Measurements from ENCODE around the gene ANKRD16. TPM values are rescaled to one million over a fixed set of nuclear protein-coding genes. Genes with fewer than 3 reads are reported as not detected.
"Not testable (repeated sequence)": the region's sequence is repeated elsewhere in the genome, so short reads cannot be mapped to it uniquely, and the experiment has no call there.

The ANKRD16 gene
- total RNA-seq, 2 experiments from 2014 or later, result 7.5 to 7.8 TPM

- H3K4me1 Mint-ChIP-seq (ENCODE audit: low read depth), result no peaks in the 10 kb centered on the region
- TF ChIP-seq CTCF (IDR thresholded peaks at IDR 0.05), result no peak
- H3K36me3 Mint-ChIP-seq (ENCODE audit: low read depth), result peaks cover 54% of the 10 kb centered on the region
- intact Hi-C loops (cut with micrococcal nuclease), result no loop called here
- POLR2A ChIA-PET, result no interaction called here
- H3K27ac Mint-ChIP-seq, result no peak overlapping the region
- DNase-seq (no peak), ATAC-seq (no peak)
- no peaks in the 10 kb centered on the region for H3K27me3 Mint-ChIP-seq
- no peak overlapping the region for H3K4me3 Mint-ChIP-seq
- H3K9me3 Mint-ChIP-seq, result no peaks in the 10 kb centered on the region
- CTCF ChIA-PET, result no interaction called here
These were observed 25.8 kb upstream of the ANKRD16 start for GRCh38 chr10:5915451-5915850.

- no peak overlapping the region for H3K27ac Mint-ChIP-seq
- H3K36me3 Mint-ChIP-seq (ENCODE audit: low read depth), result peaks cover 55% of the 10 kb centered on the region
- H3K9me3 Mint-ChIP-seq, result no peaks in the 10 kb centered on the region
- POLR2A ChIA-PET, result no interaction called here
- intact Hi-C loops (cut with micrococcal nuclease), result no loop called here
- no peak for DNase-seq
- no peak overlapping the region for H3K4me3 Mint-ChIP-seq
- TF ChIP-seq CTCF (IDR thresholded peaks at IDR 0.05), result no peak
- CTCF ChIA-PET, result no interaction called here
- H3K27me3 Mint-ChIP-seq, result no peaks in the 10 kb centered on the region
- no peak for ATAC-seq
- H3K4me1 Mint-ChIP-seq (ENCODE audit: low read depth), result no peaks in the 10 kb centered on the region
These were observed 24.0 kb upstream of the ANKRD16 start for GRCh38 chr10:5913736-5914135.

- H3K36me3 Mint-ChIP-seq (ENCODE audit: low read depth), result peaks cover 50% of the 10 kb centered on the region
- TF ChIP-seq CTCF (IDR thresholded peaks at IDR 0.05), result no peak
- ATAC-seq (no peak), DNase-seq (no peak)
- ChIA-PET CTCF (no interaction called here), POLR2A (interaction anchor here (0.5 to 0.6 kb wide), 2 partner anchors 27 to 95 kb away, joined by 3 read pairs; no protein-coding TSS in a partner anchor)
- H3K4me3 Mint-ChIP-seq, result no peak overlapping the region
- no peaks in the 10 kb centered on the region for H3K27me3 Mint-ChIP-seq
- peaks cover 3% of the 10 kb centered on the region for H3K4me1 Mint-ChIP-seq (ENCODE audit: low read depth)
- no peak overlapping the region for H3K27ac Mint-ChIP-seq
- H3K9me3 Mint-ChIP-seq, result no peaks in the 10 kb centered on the region
- intact Hi-C loops (cut with micrococcal nuclease), result no loop called here
These were observed 22.0 kb upstream of the ANKRD16 start for GRCh38 chr10:5911670-5912069.

- DNase-seq (no peak), ATAC-seq (no peak)
- intact Hi-C loops (cut with micrococcal nuclease), result no loop called here
- no peak overlapping the region for H3K27ac Mint-ChIP-seq
- H3K36me3 Mint-ChIP-seq (ENCODE audit: low read depth), result peaks cover 47% of the 10 kb centered on the region
- CTCF ChIA-PET, result interaction anchor here (1.3 kb wide), 1 partner anchor 9 kb away, joined by 3 read pairs; no protein-coding TSS in a partner anchor
- no peaks in the 10 kb centered on the region for H3K27me3 Mint-ChIP-seq
- H3K4me3 Mint-ChIP-seq, result no peak overlapping the region
- no peak for TF ChIP-seq CTCF (IDR thresholded peaks at IDR 0.05)
- no peaks in the 10 kb centered on the region for H3K9me3 Mint-ChIP-seq
- POLR2A ChIA-PET, result no interaction called here
- H3K4me1 Mint-ChIP-seq (ENCODE audit: low read depth), result peaks cover 6% of the 10 kb centered on the region
These were observed 20.8 kb upstream of the ANKRD16 start for GRCh38 chr10:5910323-5911100.

- CTCF ChIA-PET; H3K9me3 Mint-ChIP-seq; H3K27me3 Mint-ChIP-seq; DNase-seq; intact Hi-C loops (cut with micrococcal nuclease); ATAC-seq; POLR2A ChIA-PET; H3K27ac Mint-ChIP-seq; H3K4me3 Mint-ChIP-seq: not testable (repeated sequence)
- Mint-ChIP-seq H3K4me1 (ENCODE audit: low read depth) (peaks cover 13% of the 10 kb centered on the region), H3K36me3 (ENCODE audit: low read depth) (peaks cover 42% of the 10 kb centered on the region)
These were observed 19.0 kb upstream of the ANKRD16 start for GRCh38 chr10:5908676-5909075.
